ENCODE data around the gene ARHGAP40. TPM values are rescaled to one million over a fixed set of nuclear protein-coding genes. Genes with fewer than 3 reads are reported as not detected.

ARHGAP40 gene
- total RNA-seq, 3 donors from 2014 or later: 33.8 to 35.9 TPM; not detected in 1

- no peaks in the 10 kb centered on the region for H3K9me3 ChIP-seq
- no peak for TF ChIP-seq POLR2A (IDR thresholded peaks at IDR 0.05)
- TF ChIP-seq CTCF (IDR thresholded peaks at IDR 0.05): peak; percentile 57 to 62 (median 61)
These were observed 32.0 kb downstream of the ARHGAP40 start for GRCh38 chr20:38633577-38634093.

GRCh38 chr20:38635721-38636288 lies 34.2 kb downstream of the ARHGAP40 start:
- H3K27me3 ChIP-seq: no peaks in the 10 kb centered on the region
- no peak overlapping the region for H3K27ac ChIP-seq
- no peak for TF ChIP-seq CTCF (IDR thresholded peaks at IDR 0.05)
- TF ChIP-seq POLR2A (IDR thresholded peaks at IDR 0.05): no peak
- no peak for TF ChIP-seq POLR2AphosphoS5 (IDR thresholded peaks at IDR 0.05)
- no peaks in the 10 kb centered on the region for H3K36me3 ChIP-seq
- intact Hi-C loops (cut with DNase I; ENCODE audit: low total_unique reads): no loop called here
- H3K4me1 ChIP-seq: no peaks in the 10 kb centered on the region
- no peak for DNase-seq (ENCODE audit: low spot score in 2 of 2)
- no peak overlapping the region for H3K4me3 ChIP-seq
- H3K9me3 ChIP-seq: no peaks in the 10 kb centered on the region

More at GRCh38 chr20:38633577-38634093, 32.0 kb downstream of the ARHGAP40 start:
- no peaks in the 10 kb centered on the region for H3K27me3 ChIP-seq
- no peak overlapping the region for H3K27ac ChIP-seq
- no peak for DNase-seq (ENCODE audit: low spot score in 2 of 2)
- no peaks in the 10 kb centered on the region for H3K36me3 ChIP-seq
- intact Hi-C loops (cut with DNase I; ENCODE audit: low total_unique reads): no loop called here
- no peak overlapping the region for H3K4me3 ChIP-seq
- no peaks in the 10 kb centered on the region for H3K4me1 ChIP-seq

GRCh38 chr20:38640521-38640920 lies 38.9 kb downstream of the ARHGAP40 start:
- H3K36me3 ChIP-seq: no peaks in the 10 kb centered on the region
- no peak for DNase-seq (ENCODE audit: low spot score in 2 of 2)
- no peaks in the 10 kb centered on the region for H3K4me1 ChIP-seq
- peaks cover 0 to 12% of the 10 kb centered on the region in 2 donors for H3K27me3 ChIP-seq
- no peaks in the 10 kb centered on the region for H3K9me3 ChIP-seq
- intact Hi-C loops (cut with DNase I; ENCODE audit: low total_unique reads): loop anchor here (10.0 kb wide), 1 partner anchor 114 kb away; no protein-coding TSS in a partner anchor
- H3K4me3 ChIP-seq: no peak overlapping the region
- H3K27ac ChIP-seq: no peak overlapping the region
- TF ChIP-seq CTCF (IDR thresholded peaks at IDR 0.05): no peak
- no peak for TF ChIP-seq POLR2A (IDR thresholded peaks at IDR 0.05)
- TF ChIP-seq POLR2AphosphoS5 (IDR thresholded peaks at IDR 0.05): no peak

DNA sequence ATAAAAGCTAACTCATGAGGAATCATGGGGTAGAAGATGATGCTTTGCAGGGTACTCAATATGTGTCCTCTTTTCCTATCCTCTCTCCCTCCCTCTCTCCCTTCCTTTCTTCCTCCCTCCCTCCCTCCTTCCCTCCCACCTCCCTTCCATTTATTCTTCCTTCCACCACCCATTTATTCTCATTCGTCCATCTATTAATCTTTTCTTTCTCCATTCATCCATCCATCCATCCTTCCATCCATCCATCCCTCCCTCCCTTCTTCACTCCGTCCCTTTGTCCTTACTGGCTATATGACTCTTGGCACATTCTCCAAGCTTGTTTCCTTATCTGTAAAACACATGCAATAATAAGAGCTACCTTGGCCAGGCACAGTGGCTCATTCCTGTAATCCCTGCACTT lies 40.9 kb downstream of the ARHGAP40 start:
- no peak for TF ChIP-seq POLR2AphosphoS5 (IDR thresholded peaks at IDR 0.05)
- no peak for TF ChIP-seq POLR2A (IDR thresholded peaks at IDR 0.05)
- no peak for TF ChIP-seq CTCF (IDR thresholded peaks at IDR 0.05)
- H3K4me1 ChIP-seq: no peaks in the 10 kb centered on the region
- H3K9me3 ChIP-seq: no peaks in the 10 kb centered on the region
- H3K27me3 ChIP-seq: peaks cover 0 to 22% of the 10 kb centered on the region in 2 donors
- no peak for DNase-seq (ENCODE audit: low spot score in 2 of 2)
- H3K27ac ChIP-seq: no peak overlapping the region
- no peaks in the 10 kb centered on the region for H3K36me3 ChIP-seq
- no peak overlapping the region for H3K4me3 ChIP-seq
- intact Hi-C loops (cut with DNase I; ENCODE audit: low total_unique reads): loop anchor here (10.0 kb wide), 1 partner anchor 112 kb away; no protein-coding TSS in a partner anchor

GRCh38 chr20:38644588-38645260 lies 43.1 kb downstream of the ARHGAP40 start:
- Histone ChIP-seq H3K36me3 (no peaks in the 10 kb centered on the region), H3K9me3 (no peaks in the 10 kb centered on the region), H3K27ac (no peak overlapping the region), H3K27me3 (peaks cover 0 to 24% of the 10 kb centered on the region in 2 donors), H3K4me1 (no peaks in the 10 kb centered on the region), H3K4me3 (no peak overlapping the region)
- no peak for TF ChIP-seq CTCF (IDR thresholded peaks at IDR 0.05)
- no peak for TF ChIP-seq POLR2AphosphoS5 (IDR thresholded peaks at IDR 0.05)
- TF ChIP-seq POLR2A (IDR thresholded peaks at IDR 0.05): no peak
- no peak for DNase-seq (ENCODE audit: low spot score in 2 of 2)
- intact Hi-C loops (cut with DNase I; ENCODE audit: low total_unique reads): loop anchor here (10.0 kb wide), 1 partner anchor 110 kb away; no protein-coding TSS in a partner anchor
